K562 (cell line): ENCODE measurements around the gene BCORL1. TPM values are rescaled to one million over a fixed set of nuclear protein-coding genes. Genes with fewer than 3 reads are reported as not detected.

ENCODE experiments used
- ATAC-seq: fragments of 200-7000 bp; cut with Tn5 transposase; 3 replicates; pipeline ENCODE4 v1.9.1; 2020; ENCODE audit warnings: moderate library complexity
- BruUV-seq: library from RNA; stranded (reverse); fragments of 400-500 nt; replicated peaks from 2 replicates; lab custom pipeline; 2021; lab: Mats Ljungman, UMichigan
- CTCF ChIA-PET: fragments of 300-600 bp; formaldehyde crosslinking; extraction: SDS; loops from one replicate; lab custom pipeline; 2021; ENCODE audit warnings: low intra/inter-chr PET ratio; lab: Yijun Ruan, JAX
- POLR2A ChIA-PET: fragments of 300-600, 350-650 bp; sonication (Branson Sonifier 250); formaldehyde crosslinking; extraction: SDS; loops from one replicate; lab custom pipeline; 2021; ENCODE audit warnings: antibody characterized with exemption, inconsistent platforms; lab: Yijun Ruan, JAX
- DNase-seq, 4 experiments: peaks; one replicate each; pipeline versions ENCODE4 v3.0.0 to v3.0.0-alpha.2; 2011 to 2018; ENCODE audit warnings: low spot score in 3 of 4, mixed read lengths in 3 of 4; ENCODE audit errors: extremely low read depth in 1 of 4
- FAIRE-seq: peaks from 2 replicates; lab custom pipeline; 2011; peaks lifted over from hg19 to GRCh38; lab: Jason Lieb, UNC
- H2AFZ ChIP-seq: 2 replicates; pipeline ENCODE4 v1.6.0; 2011; ENCODE audit warnings: low read depth, low read length, control low read depth, inconsistent platforms
- H3K27ac ChIP-seq: fragments of 200-600 bp; 3 replicates; pipeline ENCODE4 v1.8.0; 2011; ENCODE audit warnings: low read depth, mild to moderate bottlenecking, control low read depth, inconsistent platforms, low read length, moderate library complexity, mixed read lengths; ENCODE audit errors: extremely low read depth
- H3K27me3 ChIP-seq, 2 experiments: fragments of 300-600 bp in 1 of 2; 2 replicates in 1 of 2; 3 replicates in 1 of 2; pipeline versions ENCODE4 v1.6.0 to v1.8.0; 2011; ENCODE audit warnings: inconsistent platforms in 2 of 2, low read length in 2 of 2, mild to moderate bottlenecking in 1 of 2, mixed read lengths in 1 of 2, moderate library complexity in 1 of 2; ENCODE audit not compliant: control insufficient read depth in 2 of 2, insufficient read depth in 2 of 2
- H3K36me3 ChIP-seq: fragments of 300-600 bp; 3 replicates; pipeline ENCODE4 v1.8.0; 2011; ENCODE audit warnings: mild to moderate bottlenecking, low read length, inconsistent platforms; ENCODE audit not compliant: control insufficient read depth, insufficient read depth
- H3K4me1 ChIP-seq, 2 experiments: fragments of 200-600 bp in 1 of 2; replicated peaks in 1 of 2; 2 replicates in 1 of 2; 3 replicates in 1 of 2; pipeline versions ENCODE4 v1.5.1 to v1.8.0; 2011; ENCODE audit warnings: inconsistent platforms in 2 of 2, low read length in 2 of 2, mild to moderate bottlenecking in 1 of 2, mixed read lengths in 1 of 2, moderate library complexity in 1 of 2; ENCODE audit not compliant: control insufficient read depth in 2 of 2, insufficient read depth in 2 of 2
- H3K4me2 ChIP-seq: 2 replicates; pipeline ENCODE4 v1.6.1; 2011; ENCODE audit warnings: low read length, control low read depth, inconsistent platforms, mixed read lengths; ENCODE audit not compliant: insufficient read depth
- H3K4me3 ChIP-seq: fragments of 200-600 bp; sonication (generic), shearing (Covaris generic); 2 replicates; pipeline ENCODE4 v1.5.1; 2016; ENCODE audit warnings: control low read depth, inconsistent platforms
- H3K79me2 ChIP-seq: fragments of 200-600 bp; 3 replicates; pipeline ENCODE4 v1.8.0; 2011; ENCODE audit warnings: low read length, inconsistent platforms; ENCODE audit not compliant: control insufficient read depth, insufficient read depth
- H3K9ac ChIP-seq, 2 experiments: 2 replicates each; pipeline versions ENCODE4 v1.6.0 to v1.6.1; 2011; ENCODE audit warnings: low read depth in 2 of 2, low read length in 2 of 2, control low read depth in 1 of 2, inconsistent platforms in 1 of 2, mild to moderate bottlenecking in 1 of 2, mixed read lengths in 1 of 2; ENCODE audit not compliant: insufficient read depth in 1 of 2
- H3K9me1 ChIP-seq: one replicate; pipeline ENCODE4 v1.6.0; 2011; ENCODE audit warnings: inconsistent platforms, mild to moderate bottlenecking, low read length, moderate library complexity; ENCODE audit not compliant: control insufficient read depth, insufficient read depth
- H3K9me3 ChIP-seq: replicated peaks from 2 replicates; pipeline ENCODE4 v1.5.1; 2011; ENCODE audit warnings: low read depth, low read length, inconsistent platforms; ENCODE audit not compliant: control insufficient read depth, insufficient read depth
- H4K20me1 ChIP-seq: replicated peaks from 2 replicates; pipeline ENCODE4 v1.6.1; 2011; ENCODE audit warnings: low read length, inconsistent platforms, mixed read lengths; ENCODE audit not compliant: control insufficient read depth, insufficient read depth
- CBFA2T3 ChIP-seq: fragments of 450-650 bp; IDR thresholded peaks from 2 replicates; pipeline ENCODE4 v1.6.1; 2017
- CREM ChIP-seq: IDR thresholded peaks from 2 replicates; pipeline ENCODE4 v1.6.1; 2014; ENCODE audit warnings: antibody characterized with exemption, low read depth
- ETV1 ChIP-seq: fragments of 450-650 bp; conservative IDR thresholded peaks from 2 replicates; pipeline ENCODE4 v1.6.1; 2016; ENCODE audit warnings: missing genetic modification characterization, control low read depth, low read depth, missing compliant biosample characterization
- NR0B1 ChIP-seq: fragments of 450-650 bp; IDR thresholded peaks from one replicate; pipeline ENCODE4 v1.6.1; 2018; ENCODE audit warnings: mild to moderate bottlenecking, moderate library complexity; ENCODE audit not compliant: partially characterized antibody
- SMAD4 ChIP-seq: fragments of 250-450 bp; sonication (Bioruptor Pico); conservative IDR thresholded peaks from 2 replicates; pipeline ENCODE4 v1.8.0; 2021; ENCODE audit warnings: inconsistent platforms, mild to moderate bottlenecking, moderate library complexity
- TFAP4 ChIP-seq: sonication (generic); formaldehyde crosslinking; IDR thresholded peaks from 2 replicates; pipeline ENCODE4 v1.8.0; 2022; ENCODE audit warnings: missing genetic modification reagents, mild to moderate bottlenecking, moderate library complexity, borderline replicate concordance
- VEZF1 ChIP-seq: fragments of 200-800 bp; sonication (Bioruptor generic); IDR thresholded peaks from 2 replicates; pipeline ENCODE4 v1.6.1; 2017; ENCODE audit warnings: missing genetic modification characterization, missing compliant biosample characterization
- WGBS: fragments of 100-300 bp; shearing (Covaris generic); methylation state at CpG from one replicate; pipeline ENCODE4 v1.1.6; 2016; ENCODE audit warnings: low coverage, mixed read lengths; ENCODE audit not compliant: insufficient coverage; ENCODE audit errors: missing lambda C conversion rate; 5-methylcytosine and 5-hydroxymethylcytosine counted together
- in situ Hi-C: fragments of 300-500 bp; cut with MboI; formaldehyde crosslinking; loops from 4 replicates; pipeline ENCODE4 v1.15.0; 2018; ENCODE audit warnings: inconsistent platforms, mixed read lengths
- intact Hi-C: fragments of 100-400 bp; cut with micrococcal nuclease; formaldehyde crosslinking; loops from 2 replicates; pipeline ENCODE4 v1.14.2; 2022
- polyA plus RNA-seq, 8 experiments: library from polyadenylated mRNA; depleted of rRNA in 4 of 8; stranded (reverse) in 5 of 8; unstranded in 3 of 8; fragments of >200 nt; fragmentation: Nextera tagmentation in 2 of 8; fragmentation: Illumina TruSeq in 1 of 8; extraction: Ambion mirVana in 2 of 8; extraction: Trizol in 1 of 8; gene quantifications; 2 replicates each; pipeline versions ENCODE4 v1.2.1 to v1.2.3, GENCODE V29; 2011 to 2014; ENCODE audit warnings: inconsistent platforms in 1 of 8, missing spikeins in 1 of 8
- total RNA-seq, 7 experiments: library from RNA; depleted of rRNA in 6 of 7; stranded (reverse); fragments of >200 nt in 6 of 7; fragmentation: Illumina TruSeq in 2 of 7; extraction: Trizol in 2 of 7; gene quantifications; 2 replicates each; pipeline versions ENCODE4 v1.2.1 to v1.2.3, GENCODE V29; 2011 to 2021; ENCODE audit warnings: low replicate concordance in 1 of 7

BCORL1 gene
- total and polyA plus RNA-seq, 9 of the 15 experiments (the other 6 are each of a cell fraction or from before 2014, with no cell fraction given): 0.48 to 29.6 (median 2.1) TPM

GRCh38 chrX:130097507-130098209 lies 115.2 kb downstream of the BCORL1 start (continued):
- TF ChIP-seq CBFA2T3 (peak; percentile 24; the same call in 1 of the 2 replicates), VEZF1 (CRISPR knock-in tag) (peak; percentile 85), TFAP4 (CRISPR knock-in tag) (peak; percentile 49; the same call in 1 of the 2 replicates), ETV1 (tag) (peak; percentile 29; the same call in 1 of the 2 replicates), CREM (0 out of 2 replicates have a peak, but pooled peaks have one; percentile 11)

GRCh38 chrX:130098210-130098552 lies 115.7 kb downstream of the BCORL1 start:
- no TSS peak for BruUV-seq
- 0 out of 2 replicates have a peak, but pooled peaks have one; percentile 5 for TF ChIP-seq SMAD4 (CRISPR knock-in tag)
- TF ChIP-seq NR0B1: no peak
- peaks cover 90% of the 10 kb centered on the region for H3K79me2 ChIP-seq
- ATAC-seq (no peak), DNase-seq (no peak), FAIRE-seq (no peak)
- in situ Hi-C loops (no loop called here), intact Hi-C loops (no loop called here)
- peaks cover 21% of the 10 kb centered on the region; the same call in 2 of the 3 replicates for H3K36me3 ChIP-seq
- CTCF ChIA-PET: no interaction called here
- peaks cover 8% of the 10 kb centered on the region; the same call in 1 of the 2 replicates for H4K20me1 ChIP-seq
- no peaks in the 10 kb centered on the region for H3K9me3 ChIP-seq
- H3K4me3 ChIP-seq: no peak overlapping the region
- H3K27me3 ChIP-seq: no peaks in the 10 kb centered on the region
- peaks cover 37 to 43% of the 10 kb centered on the region in 2 experiments for H3K4me1 ChIP-seq
- H3K9me1 ChIP-seq: peaks cover 2% of the 10 kb centered on the region
- H2AFZ ChIP-seq: no peak overlapping the region
- 46% methylated on average over 4 of the region's 5 CpGs for WGBS
- POLR2A ChIA-PET: interaction anchor here (1.1 to 3.4 kb wide), 4 partner anchors 9 to 18 kb away, joined by 3 to 11 read pairs (median 4); partner anchors contain the start of gene ELF4
- H3K27ac ChIP-seq: peak overlapping the region; percentile 30; the same call in 2 of the 3 replicates
- H3K4me2 ChIP-seq: peak overlapping the region; percentile 32; the same call in 1 of the 2 replicates
- H3K9ac ChIP-seq: peak overlapping the region in 1 of 2 experiments; percentile 80; a peak in 2 of 4 replicates
